Measurements from ENCODE around the gene CD7. TPM values are rescaled to one million over a fixed set of nuclear protein-coding genes. Genes with fewer than 3 reads are reported as not detected.
A peak's percentile ranks its signal among the peaks of the same experiment; 100 is the strongest.

The CD7 gene
- total RNA-seq, 1 donor from 2014 or later: not detected

DNA sequence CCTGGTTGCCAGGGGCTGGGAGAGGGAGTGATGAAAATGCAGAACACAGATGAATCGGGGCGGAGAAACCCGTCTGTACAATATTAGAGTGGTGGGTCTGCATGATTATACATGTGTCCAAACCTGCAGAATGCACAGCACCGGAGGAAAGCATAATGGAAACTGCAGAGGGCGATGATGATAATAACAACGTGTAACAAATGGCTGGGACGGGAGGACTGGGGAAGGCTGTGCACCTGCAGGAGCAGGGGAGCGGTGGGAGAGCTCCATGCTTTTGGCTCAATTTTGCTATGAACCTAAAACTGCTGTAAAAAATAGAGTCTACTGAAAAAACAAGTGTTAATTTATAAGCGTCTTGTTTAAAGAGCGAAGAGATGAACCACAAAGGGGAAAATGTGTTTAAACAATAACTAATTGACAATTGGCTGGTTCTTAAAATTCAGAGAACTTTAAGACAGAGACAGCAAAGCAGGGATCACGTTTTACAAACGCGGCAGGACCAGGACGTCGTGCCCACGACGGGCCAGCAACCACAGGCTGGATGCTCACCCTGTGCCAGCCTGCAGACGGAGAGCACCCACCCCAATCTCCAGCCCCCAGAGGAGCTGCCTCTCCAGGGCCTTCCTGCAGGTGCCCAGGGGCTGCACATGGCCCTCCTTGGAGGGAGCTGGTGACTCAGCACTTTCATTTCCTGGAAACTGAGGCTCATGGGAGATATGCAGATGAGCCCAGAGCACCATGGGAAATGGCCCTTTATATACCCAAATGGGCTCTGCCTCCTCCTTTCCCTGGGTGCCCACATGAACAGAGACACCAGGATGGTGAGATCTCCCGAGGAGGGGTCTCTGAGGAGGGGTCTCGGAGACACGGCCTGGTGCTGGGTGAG is 41.3 kb upstream of the CD7 start, which contains the start of gene TEX19:
Gene TEX19, plus strand, starts transcription at position 783 of the 886 bp plus-strand sequence. CDS start 2,904 bp downstream, outside the sequence.
- Mint-ChIP-seq H3K9me3 (ENCODE audit: low read depth) (no peaks in the 10 kb centered on the region), H3K36me3 (ENCODE audit: low read depth) (no peaks in the 10 kb centered on the region), H3K4me3 (ENCODE audit: unreplicated experiment) (no peak within 1 kb of the TSS), H3K27me3 (ENCODE audit: low read depth) (peaks cover 13% of the 10 kb centered on the region), H3K27ac (ENCODE audit: unreplicated experiment) (no peak within 1 kb of the TSS), H3K4me1 (ENCODE audit: low read depth) (peaks cover 3% of the 10 kb centered on the region)
- no peak for DNase-seq (ENCODE audit: low spot score)
- TF ChIP-seq, protein P1, sequence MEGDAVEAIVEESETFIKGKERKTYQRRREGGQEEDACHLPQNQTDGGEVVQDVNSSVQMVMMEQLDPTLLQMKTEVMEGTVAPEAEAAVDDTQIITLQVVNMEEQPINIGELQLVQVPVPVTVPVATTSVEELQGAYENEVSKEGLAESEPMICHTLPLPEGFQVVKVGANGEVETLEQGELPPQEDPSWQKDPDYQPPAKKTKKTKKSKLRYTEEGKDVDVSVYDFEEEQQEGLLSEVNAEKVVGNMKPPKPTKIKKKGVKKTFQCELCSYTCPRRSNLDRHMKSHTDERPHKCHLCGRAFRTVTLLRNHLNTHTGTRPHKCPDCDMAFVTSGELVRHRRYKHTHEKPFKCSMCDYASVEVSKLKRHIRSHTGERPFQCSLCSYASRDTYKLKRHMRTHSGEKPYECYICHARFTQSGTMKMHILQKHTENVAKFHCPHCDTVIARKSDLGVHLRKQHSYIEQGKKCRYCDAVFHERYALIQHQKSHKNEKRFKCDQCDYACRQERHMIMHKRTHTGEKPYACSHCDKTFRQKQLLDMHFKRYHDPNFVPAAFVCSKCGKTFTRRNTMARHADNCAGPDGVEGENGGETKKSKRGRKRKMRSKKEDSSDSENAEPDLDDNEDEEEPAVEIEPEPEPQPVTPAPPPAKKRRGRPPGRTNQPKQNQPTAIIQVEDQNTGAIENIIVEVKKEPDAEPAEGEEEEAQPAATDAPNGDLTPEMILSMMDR (IDR thresholded peaks at IDR 0.05): peak; percentile 40

DNA sequence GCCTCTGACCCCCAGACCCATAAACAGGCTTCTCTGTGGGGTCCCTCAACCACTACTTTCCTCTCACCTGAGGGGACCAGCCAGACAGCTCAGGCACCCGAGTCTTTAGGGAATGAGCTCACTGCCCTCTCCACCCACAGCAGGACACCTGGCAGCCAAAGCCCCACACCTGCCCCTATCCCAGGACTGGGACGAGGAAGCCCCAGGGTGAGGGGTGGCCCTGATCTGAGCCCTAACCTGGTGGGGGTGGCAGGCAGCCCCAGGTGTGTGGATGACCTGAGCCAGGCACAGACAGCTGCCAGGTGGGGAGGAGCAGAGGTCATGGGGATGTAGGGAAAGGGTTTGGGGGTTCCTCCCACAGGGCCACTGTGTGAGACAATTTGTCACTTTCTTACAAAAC is 40.0 kb upstream of the CD7 start:
- Mint-ChIP-seq H3K27ac (ENCODE audit: unreplicated experiment) (no peak overlapping the region), H3K27me3 (ENCODE audit: low read depth) (peaks cover 13% of the 10 kb centered on the region), H3K4me3 (ENCODE audit: unreplicated experiment) (no peak overlapping the region), H3K36me3 (ENCODE audit: low read depth) (no peaks in the 10 kb centered on the region), H3K9me3 (ENCODE audit: low read depth) (no peaks in the 10 kb centered on the region), H3K4me1 (ENCODE audit: low read depth) (peaks cover 3% of the 10 kb centered on the region)
- TF ChIP-seq, protein P1 (IDR thresholded peaks at IDR 0.05): no peak
- no peak for DNase-seq (ENCODE audit: low spot score)

GRCh38 chr17:82356845-82357355 is 39.5 kb upstream of the CD7 start:
- H3K9me3 Mint-ChIP-seq (ENCODE audit: low read depth): no peaks in the 10 kb centered on the region
- no peak overlapping the region for H3K27ac Mint-ChIP-seq (ENCODE audit: unreplicated experiment)

DNA sequence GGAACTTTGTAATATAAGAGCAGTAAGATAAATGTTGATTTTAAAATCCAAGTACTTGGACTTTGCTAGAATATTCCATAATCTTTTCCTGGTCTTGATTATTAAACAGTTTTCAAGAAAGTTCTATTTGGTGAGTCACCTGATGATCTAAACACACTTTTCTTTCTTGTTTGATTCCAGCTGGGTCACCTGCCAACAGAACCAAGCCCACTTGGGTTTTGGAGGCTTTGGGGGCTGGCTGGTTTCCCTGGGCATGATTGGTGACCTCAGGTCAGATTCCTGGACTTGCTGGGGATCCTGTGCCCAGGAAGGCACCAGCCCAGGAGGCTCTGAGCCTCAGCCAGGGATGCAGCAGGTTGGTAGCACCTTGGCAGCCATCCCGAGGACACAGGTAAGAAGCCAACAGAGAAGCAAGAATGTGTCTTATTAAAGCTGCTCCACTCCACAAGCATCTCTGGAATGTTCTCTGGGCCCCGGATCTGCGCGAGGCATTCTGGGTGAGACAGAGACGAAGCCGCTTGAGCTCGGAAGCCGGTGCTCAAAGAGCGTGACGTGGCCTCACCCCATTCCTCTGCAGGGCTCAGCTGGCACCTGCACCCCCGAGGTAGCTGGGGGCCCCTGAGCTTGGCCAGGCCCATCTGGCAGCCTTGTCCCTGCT is 38.5 kb upstream of the CD7 start:
- Mint-ChIP-seq H3K4me1 (ENCODE audit: low read depth) (peaks cover 6% of the 10 kb centered on the region), H3K9me3 (ENCODE audit: low read depth) (no peaks in the 10 kb centered on the region), H3K4me3 (ENCODE audit: unreplicated experiment) (no peak overlapping the region), H3K36me3 (ENCODE audit: low read depth) (no peaks in the 10 kb centered on the region), H3K27me3 (ENCODE audit: low read depth) (peaks cover 13% of the 10 kb centered on the region), H3K27ac (ENCODE audit: unreplicated experiment) (no peak overlapping the region)
- DNase-seq (ENCODE audit: low spot score): no peak
- TF ChIP-seq, protein P1 (IDR thresholded peaks at IDR 0.05): no peak

More at GRCh38 chr17:82356845-82357355, 39.5 kb upstream of the CD7 start:
- Mint-ChIP-seq H3K36me3 (ENCODE audit: low read depth) (no peaks in the 10 kb centered on the region), H3K4me3 (ENCODE audit: unreplicated experiment) (no peak overlapping the region), H3K27me3 (ENCODE audit: low read depth) (peaks cover 13% of the 10 kb centered on the region), H3K4me1 (ENCODE audit: low read depth) (peaks cover 5% of the 10 kb centered on the region)
- DNase-seq (ENCODE audit: low spot score): no peak
- TF ChIP-seq, protein P1 (IDR thresholded peaks at IDR 0.05): no peak

GRCh38 chr17:82354804-82355308 is 37.4 kb upstream of the CD7 start:
- Mint-ChIP-seq H3K4me3 (ENCODE audit: unreplicated experiment) (no peak overlapping the region), H3K27ac (ENCODE audit: unreplicated experiment) (no peak overlapping the region), H3K27me3 (ENCODE audit: low read depth) (peaks cover 13% of the 10 kb centered on the region), H3K9me3 (ENCODE audit: low read depth) (no peaks in the 10 kb centered on the region), H3K36me3 (ENCODE audit: low read depth) (no peaks in the 10 kb centered on the region), H3K4me1 (ENCODE audit: low read depth) (peaks cover 6% of the 10 kb centered on the region)
- TF ChIP-seq, protein P1 (IDR thresholded peaks at IDR 0.05): no peak
- DNase-seq (ENCODE audit: low spot score): no peak
